Cardiac fibroblast (primary cell): ENCODE measurements around the gene SRXN1.
A peak's percentile ranks its signal among the peaks of the same experiment; 100 is the strongest.

ENCODE experiments used
- DNase-seq, 2 donors: peaks; one replicate each; pipeline versions ENCODE4 v3.0.0 to v3.0.0-alpha.2; 2010; ENCODE audit warnings: low read depth in 2 of 2
- H3K4me3 ChIP-seq, 2 donors: replicated peaks in 1 of 2; 1 replicate in 1 of 2; 2 replicates in 1 of 2; pipeline ENCODE4 v1.5.1; 2011; ENCODE audit warnings: low read depth in 2 of 2, low read length in 2 of 2, mild to moderate bottlenecking in 2 of 2, moderate library complexity in 1 of 2
- CTCF ChIP-seq: IDR thresholded peaks from one replicate; pipeline ENCODE4 v1.5.1; 2011; ENCODE audit warnings: low read depth, mild to moderate bottlenecking, low read length, inconsistent platforms

SRXN1 gene

GRCh38 chr20:665276-665675 is 12.3 kb upstream of the SRXN1 start:
- DNase-seq, result no peak
- TF ChIP-seq CTCF, result no peak
- no peak overlapping the region for H3K4me3 ChIP-seq

- H3K4me3 ChIP-seq, result no peak overlapping the region
- TF ChIP-seq CTCF, result no peak
- DNase-seq, result no peak
Observed at GRCh38 chr20:664576-664975, 11.6 kb upstream of the SRXN1 start.

- no peak overlapping the region for H3K4me3 ChIP-seq
- DNase-seq, result no peak
- no peak for TF ChIP-seq CTCF
Observed at GRCh38 chr20:664151-664550, 11.2 kb upstream of the SRXN1 start.

GRCh38 chr20:663315-664090 is 10.5 kb upstream of the SRXN1 start:
- no peak for TF ChIP-seq CTCF
- DNase-seq, result peak in 1 of 2 donors; percentile 37
- no peak overlapping the region for H3K4me3 ChIP-seq

GRCh38 chr20:662277-663192 is 9.5 kb upstream of the SRXN1 start:
- no peak overlapping the region for H3K4me3 ChIP-seq
- TF ChIP-seq CTCF, result no peak
- no peak for DNase-seq

- no peak for TF ChIP-seq CTCF
- no peak overlapping the region for H3K4me3 ChIP-seq
- DNase-seq, result no peak
Observed at GRCh38 chr20:661474-662270, 8.7 kb upstream of the SRXN1 start.
